Left ventricle myocardium superior (tissue), 1 donor: ENCODE results near the gene HAGHL. TPM values are rescaled to one million over a fixed set of nuclear protein-coding genes. Genes with fewer than 3 reads are reported as not detected.
"Not testable (repeated sequence)": the region's sequence is repeated elsewhere in the genome, so short reads cannot be mapped to it uniquely, and the experiment has no call there.

Source experiments
- ATAC-seq: fragments of 200-7000 bp; cut with Tn5 transposase; one replicate; pipeline ENCODE4 v1.9.1; 2020; ENCODE audit warnings: mild to moderate bottlenecking, moderate library complexity
- DNase-seq: peaks from one replicate; pipeline ENCODE4 v3.0.0-alpha.2; 2020
- intact Hi-C: fragments of 100-400 bp; cut with micrococcal nuclease; formaldehyde crosslinking; loops from one replicate; pipeline ENCODE4 v1.11.0; 2022
- total RNA-seq: library from RNA; stranded (reverse); fragmentation: NEBNext Ultra II Directional; extraction: Animal tissue kit (Norgen Biotek cat#: 25700); gene quantifications from one replicate; pipeline ENCODE4 v1.2.1, GENCODE V29; 2021
- donor health status: DM: no; HTN: yes; CAD: no; lungs with severe emphysema.

Gene HAGHL
- total RNA-seq, 1 donor from 2014 or later: 13.6 TPM

DNA sequence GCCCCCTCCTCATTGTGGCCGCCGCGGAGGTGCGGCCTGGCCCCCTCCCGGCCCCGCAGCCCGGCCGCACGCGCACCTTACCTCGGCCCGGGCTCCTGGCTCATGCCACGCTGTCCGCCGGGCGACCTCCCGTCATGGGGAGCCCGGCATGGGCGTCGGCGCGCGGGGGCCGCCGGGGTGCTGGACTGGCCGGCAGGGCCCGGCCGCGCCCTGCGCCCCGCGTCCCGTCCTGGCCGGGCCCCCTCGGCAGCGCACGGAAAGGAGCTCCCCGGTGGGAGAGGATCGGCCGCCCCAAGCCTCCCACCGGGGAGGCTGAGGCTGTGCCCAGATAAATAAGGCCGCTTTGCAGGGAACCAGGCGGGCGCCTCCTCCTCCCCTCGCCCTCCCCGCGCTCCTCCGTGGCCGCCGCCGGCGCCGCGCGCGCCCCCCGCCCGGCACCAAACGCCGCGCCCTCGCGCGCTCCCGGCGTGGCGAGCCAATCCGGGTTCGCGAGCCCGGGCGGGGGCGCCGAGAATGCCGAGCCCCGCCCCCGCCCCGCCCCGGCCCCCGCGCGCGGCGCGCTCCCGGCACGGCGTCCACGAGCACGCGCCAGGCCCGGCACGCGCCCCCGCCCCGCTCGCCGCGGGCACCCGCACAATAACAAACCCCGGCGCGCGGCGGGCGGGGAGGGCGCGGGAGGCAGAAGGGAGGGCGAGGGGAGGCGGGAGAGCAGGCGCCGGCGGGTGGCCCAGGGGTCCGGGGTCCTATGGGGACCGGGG is 21.3 kb upstream of the HAGHL start, which contains the start of gene FBXL16:
TSS of gene FBXL16 (minus strand) at position 371 of the 758 bp plus-strand sequence. CDS start 8,396 bp downstream, outside the sequence.
- intact Hi-C loops: no loop called here
- DNase-seq (no peak), ATAC-seq (no peak)

DNA sequence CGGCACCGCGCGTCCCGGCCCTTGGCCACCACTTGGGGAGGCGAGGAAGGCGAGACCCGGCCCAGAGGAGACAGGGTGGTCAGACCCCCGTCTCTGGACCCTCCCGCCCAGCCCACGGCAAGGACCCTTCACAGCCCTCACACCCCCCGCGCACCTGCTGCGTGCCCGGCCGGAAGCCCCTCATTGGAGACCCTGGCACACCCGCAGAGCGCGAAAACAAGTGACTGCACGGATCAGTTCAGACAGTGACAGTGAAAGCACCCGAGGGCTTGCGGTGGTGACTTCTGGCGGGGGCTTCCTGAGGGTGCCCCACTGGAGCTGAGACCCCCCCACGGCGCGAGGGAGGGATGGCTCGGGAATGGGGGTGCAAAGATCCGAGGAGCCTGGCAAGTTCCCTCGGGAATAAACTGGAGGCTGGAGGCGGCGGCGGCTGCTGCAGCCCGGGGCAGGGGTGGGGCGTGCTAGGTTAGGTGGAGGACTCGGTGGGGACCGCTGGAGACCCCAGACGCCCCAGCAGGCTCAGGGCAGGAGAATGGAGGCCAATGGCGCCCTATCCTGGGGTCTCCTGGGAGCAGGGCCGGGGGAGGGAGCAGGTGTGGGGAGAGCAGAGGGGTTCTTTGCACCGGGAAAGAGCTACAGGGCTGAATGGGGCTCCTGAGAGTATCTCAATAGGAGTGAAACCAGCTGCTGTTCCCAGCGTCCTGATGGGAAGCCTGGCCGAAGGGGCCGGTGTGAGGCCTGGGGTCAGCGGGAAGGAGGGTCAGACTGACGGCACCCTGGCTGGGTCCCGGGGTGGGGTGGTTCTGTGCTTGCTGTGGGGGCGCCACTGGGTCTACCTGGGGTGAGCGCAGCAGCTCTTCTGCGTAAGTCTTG is 20.5 kb upstream of the HAGHL start:
- ATAC-seq (no peak), DNase-seq (no peak)
- intact Hi-C loops: no loop called here

DNA sequence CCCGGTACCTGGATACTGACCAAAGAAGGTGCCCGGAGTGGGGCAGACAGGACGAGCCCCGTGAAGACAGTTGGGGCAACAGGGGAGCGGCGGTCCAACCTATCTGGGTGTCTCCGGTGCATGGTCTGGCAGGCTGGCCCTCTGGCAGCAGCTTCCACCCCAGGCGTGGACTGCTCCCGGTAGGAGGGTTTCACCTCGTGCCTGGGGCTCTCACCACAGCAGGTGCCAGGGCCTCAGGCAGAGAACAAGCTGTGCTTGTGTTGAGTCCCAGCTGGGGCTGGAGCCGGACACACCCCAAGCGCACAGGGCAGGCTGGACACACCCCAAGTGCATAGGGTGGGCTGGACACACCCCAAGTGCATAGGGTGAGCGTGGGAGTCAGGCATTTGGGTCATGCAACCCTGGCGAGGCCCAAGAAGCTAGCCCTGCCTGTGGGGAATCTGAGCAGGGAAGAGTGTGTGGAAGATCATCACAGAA is 19.8 kb upstream of the HAGHL start:
- intact Hi-C loops: no loop called here
- DNase-seq (no peak), ATAC-seq (no peak)

DNA sequence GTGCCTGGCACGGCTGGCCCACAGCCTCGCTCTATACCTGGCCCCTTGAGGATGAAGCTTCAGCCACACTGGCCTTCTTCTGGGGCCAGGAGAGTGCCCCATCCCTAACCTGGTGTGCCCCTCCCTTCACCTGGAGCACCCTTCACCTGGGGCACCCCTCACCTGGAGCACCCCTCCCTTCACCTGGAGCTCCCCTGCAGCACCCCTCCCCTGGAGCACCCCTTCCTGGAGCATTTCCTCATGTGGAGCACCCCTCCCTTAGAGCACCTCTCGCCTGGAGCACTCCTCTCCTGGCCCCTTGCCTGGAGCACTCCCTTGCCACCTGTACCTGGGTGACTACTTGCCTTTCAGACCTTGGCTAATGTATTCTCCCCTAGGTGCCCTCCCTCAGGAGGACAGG is 18.9 kb upstream of the HAGHL start:
- intact Hi-C loops: no loop called here
- ATAC-seq: no peak
- DNase-seq: no peak

DNA sequence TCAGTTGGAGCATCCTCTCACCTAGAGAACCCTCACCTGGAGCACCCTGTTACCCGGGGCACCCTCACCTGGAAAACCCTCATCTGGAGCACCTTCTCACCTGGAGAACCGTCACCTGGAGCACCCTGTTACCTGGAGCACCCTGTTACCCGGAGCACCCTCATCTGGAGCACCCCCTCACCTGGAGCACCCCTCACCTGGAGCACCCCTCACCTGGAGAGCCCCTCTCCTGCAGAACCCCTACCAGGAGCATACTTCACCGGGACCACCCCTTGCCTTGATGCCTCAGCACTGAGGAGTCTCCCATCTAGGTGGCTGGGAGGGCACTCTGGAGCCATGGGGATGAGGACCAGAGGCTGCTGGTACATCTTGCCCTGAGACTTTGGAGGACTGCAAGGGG is 17.9 kb upstream of the HAGHL start:
- ATAC-seq (no peak), DNase-seq (no peak)
- intact Hi-C loops: no loop called here

DNA sequence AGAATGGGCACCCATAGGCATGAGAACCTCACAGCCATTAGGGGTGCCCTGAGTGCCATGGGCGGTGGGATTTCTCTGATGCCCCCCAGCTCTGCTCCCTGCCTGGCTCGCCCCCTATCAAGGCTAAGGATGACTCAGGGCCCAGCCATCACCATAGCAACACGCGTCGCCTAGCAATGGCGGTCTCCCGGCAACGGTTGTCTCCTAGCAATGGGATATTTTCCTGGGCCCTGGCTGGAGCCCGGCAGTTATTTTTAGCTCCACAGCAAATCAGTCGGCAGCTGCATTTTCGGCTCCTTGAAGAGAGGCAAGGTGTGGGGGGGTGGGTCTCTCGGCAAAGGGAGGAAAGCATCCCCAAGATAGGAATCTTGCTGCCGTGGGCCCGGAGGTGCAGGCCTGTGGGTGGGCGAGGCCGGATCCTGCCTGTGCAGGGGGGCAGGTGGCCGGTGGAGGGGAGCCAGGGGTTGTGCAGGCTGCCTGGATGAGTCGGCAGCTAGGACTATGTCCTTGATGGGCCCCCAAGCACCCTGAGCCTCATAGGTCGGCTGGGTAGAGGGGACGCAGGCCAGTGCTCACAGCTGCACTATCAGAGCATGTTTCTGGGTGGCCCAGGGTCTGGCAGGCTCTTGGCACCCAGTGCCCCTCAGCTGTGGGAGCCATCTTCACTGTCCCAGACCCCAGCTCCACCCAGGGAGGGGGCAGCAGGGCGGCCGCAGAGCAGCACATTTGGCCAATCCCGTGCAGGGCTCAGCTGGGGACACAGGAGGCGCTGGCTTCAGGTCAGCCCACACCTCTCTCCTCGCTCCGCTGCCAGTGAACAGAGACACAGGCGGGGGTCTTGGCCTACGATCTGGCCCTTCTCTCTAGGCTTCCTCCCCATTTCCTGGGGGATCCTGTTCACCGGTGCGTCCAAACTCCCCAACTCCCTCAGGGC is 17.1 kb upstream of the HAGHL start:
- ATAC-seq (peak; percentile 26), DNase-seq (peak; percentile 59)
- intact Hi-C loops: no loop called here

DNA sequence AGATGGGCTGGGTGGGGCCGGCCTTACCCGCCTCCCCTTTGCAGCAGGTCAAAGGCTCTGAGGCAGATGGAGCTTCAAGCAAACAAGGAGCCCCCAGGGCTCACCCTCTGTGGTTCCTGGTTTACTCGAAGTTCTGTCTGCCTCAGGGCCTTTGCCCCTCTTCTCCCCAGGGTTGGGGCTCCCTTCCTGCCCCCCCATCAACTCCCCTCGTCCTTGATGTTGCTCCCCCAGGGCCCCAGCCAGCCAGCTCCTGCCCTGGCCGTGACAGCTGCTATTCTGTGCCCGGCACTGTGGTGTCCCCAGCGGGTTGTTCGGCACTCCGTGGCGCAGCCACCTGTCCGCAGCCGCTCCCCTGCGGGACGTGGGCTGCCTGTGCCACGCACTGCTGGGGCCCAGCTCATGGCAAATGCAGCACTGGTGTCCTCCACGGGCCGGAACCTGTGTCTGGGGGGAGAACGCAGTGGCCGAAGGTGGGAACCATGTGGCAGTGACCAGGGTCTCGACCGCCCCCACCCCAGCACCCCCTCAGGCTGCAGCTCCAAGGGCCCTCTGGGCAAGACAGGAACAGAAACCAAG is 16.3 kb upstream of the HAGHL start:
- intact Hi-C loops: no loop called here
- ATAC-seq (no peak), DNase-seq (no peak)

DNA sequence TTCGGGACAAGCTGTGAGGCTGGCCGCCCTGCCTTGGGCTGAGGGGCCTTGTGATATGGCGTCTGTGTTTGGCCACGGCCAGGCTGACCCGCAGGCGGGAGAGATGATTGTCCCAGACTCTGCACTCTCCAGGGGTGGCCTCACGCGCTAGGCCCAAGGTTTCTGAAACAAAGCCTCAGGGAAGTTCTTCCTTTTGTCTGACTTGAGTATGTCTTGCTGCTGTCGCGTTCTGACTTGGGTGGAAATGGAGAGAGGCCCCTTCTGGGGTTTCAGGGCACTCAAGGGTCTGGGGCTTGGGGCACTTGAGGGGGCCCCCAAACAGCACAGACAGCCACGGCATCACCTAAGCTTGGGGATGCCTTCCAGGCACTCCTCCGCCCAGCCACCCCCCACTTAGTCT is 15.8 kb upstream of the HAGHL start:
- ATAC-seq (no peak), DNase-seq (no peak)
- intact Hi-C loops: no loop called here

DNA sequence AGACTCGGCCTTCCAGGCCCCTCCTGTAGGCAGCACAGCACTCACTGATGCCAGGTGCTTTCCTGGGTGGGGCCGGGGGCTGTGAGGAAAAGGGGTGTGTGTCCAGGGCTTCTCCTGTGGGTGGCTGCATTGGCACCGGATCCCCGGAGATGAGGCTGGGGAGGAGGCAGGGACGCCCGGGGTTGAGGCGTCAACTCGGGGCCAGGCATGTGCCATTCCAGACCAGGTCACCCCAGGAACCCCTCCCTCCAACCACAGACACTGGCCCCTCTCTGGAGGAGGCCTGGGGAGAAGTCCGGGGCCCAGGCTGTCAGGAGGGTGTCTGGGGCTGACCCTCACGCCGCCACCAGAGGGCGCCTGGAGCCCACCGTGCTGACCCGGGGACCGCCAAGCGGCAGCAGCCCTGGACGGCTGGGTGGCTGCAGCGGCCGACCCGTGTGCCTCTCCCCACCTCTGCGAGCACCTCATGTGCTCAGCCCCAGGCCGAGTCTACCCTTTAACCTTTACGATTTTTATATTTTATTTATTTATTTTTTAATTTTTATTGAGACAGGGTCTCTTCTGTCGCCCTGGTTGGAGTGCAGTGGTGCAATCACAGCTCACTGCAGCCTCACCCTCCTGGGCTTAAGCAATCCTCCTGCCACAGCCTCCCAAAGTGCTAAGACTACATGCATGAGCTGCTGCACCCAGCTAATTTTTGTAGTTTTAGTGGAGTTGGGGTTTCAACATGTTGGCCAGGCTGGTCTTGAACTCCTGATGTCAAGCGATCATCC is 15.2 kb upstream of the HAGHL start:
- DNase-seq: peak; percentile 90
- peak; percentile 67 for ATAC-seq
- intact Hi-C loops: no loop called here

DNA sequence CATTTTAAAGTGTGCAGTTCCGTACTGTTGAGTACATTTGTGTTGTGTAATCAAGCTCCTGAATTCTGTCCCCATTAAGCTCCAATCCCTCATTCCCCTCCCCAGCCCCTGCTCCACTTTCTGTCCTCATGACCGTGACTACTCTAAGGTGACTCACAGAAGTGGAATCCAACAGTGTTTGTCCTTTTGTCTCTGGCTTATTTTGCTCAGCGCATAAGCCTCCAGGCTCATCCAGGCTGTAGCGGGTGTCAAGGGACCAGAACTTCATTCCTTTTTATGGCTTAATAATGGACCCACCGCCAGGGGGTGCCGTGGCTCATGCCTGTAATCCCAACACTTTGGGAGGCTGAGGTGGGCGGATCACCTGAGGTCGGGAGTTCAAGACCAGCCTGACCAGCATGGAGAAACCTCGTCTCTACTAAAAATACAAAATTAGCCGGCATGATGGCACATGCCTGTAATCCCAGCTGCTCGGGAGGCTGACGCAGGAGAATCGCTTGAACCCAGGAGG is 14.1 kb upstream of the HAGHL start:
- ATAC-seq, DNase-seq, intact Hi-C loops: not testable (repeated sequence)

DNA sequence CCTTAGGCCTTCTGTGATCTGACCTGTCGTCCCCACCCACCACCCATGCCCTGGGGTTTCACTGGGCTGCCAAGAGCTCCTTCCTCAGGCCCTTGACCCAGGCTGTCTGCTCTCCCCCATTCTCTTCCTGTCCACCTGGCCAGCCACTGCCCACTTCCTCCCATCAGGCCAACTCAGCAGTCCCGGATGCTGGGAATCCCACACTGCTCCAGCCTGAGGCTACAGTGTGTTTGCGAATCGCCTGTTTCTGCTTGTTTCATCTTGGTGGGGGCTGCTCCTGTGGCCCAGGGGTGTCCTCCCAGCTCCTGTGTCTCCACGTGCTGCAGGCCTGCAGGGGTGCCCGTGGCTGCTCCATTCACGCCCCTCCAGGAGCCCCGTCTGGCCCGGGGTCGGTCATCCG is 12.8 kb upstream of the HAGHL start:
- intact Hi-C loops: no loop called here
- DNase-seq (no peak), ATAC-seq (no peak)

DNA sequence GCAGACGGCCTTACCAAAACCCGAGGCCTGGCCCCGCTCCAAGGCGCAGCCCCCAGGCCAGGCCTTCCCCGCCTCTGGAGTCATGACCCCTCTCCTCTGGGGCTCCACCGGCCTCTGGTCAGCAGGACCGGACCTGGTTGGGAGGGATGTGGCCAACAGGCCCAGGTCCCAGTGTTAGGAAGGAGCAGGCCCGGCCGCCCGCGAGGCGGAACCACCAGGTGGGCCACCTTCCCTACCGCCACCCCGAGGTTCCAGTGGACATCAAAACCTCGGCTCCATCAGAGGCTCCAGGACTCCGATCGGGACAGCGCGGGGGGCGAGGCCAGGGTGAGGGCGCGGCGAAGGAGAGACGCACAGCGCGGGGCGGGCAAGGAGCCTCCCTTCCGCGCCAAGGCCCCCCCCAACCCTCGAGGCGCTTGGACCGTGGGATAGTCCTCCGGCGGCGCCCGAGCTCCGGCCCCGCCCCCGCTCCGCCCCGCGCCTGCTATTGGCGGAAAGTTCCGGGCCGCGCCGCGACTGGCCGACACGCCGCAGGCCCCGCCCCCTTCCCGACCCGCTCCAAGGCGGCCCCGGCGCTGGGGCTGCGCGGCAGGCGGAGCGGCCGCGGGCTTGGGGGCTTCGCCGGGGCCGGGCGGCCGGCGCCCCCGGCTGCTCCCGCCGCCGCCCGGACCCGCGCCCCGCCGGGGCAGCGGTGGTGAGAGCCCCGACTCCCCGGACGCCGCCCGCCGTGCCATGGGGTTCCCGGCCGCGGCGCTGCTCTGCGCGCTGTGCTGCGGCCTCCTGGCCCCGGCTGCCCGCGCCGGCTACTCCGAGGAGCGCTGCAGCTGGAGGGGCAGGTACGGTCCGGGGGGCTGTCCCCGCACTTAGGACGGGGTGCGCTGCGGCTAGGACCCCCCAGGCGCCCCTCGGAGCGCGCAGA is 12.1 kb upstream of the HAGHL start, which contains the start of gene METRN:
TSS of gene METRN (plus strand) at position 561 of the 919 bp plus-strand sequence. CDS start at position 733, 172 bp downstream.
- ATAC-seq (peak; percentile 90), DNase-seq (peak; percentile 98)
- intact Hi-C loops: no loop called here

DNA sequence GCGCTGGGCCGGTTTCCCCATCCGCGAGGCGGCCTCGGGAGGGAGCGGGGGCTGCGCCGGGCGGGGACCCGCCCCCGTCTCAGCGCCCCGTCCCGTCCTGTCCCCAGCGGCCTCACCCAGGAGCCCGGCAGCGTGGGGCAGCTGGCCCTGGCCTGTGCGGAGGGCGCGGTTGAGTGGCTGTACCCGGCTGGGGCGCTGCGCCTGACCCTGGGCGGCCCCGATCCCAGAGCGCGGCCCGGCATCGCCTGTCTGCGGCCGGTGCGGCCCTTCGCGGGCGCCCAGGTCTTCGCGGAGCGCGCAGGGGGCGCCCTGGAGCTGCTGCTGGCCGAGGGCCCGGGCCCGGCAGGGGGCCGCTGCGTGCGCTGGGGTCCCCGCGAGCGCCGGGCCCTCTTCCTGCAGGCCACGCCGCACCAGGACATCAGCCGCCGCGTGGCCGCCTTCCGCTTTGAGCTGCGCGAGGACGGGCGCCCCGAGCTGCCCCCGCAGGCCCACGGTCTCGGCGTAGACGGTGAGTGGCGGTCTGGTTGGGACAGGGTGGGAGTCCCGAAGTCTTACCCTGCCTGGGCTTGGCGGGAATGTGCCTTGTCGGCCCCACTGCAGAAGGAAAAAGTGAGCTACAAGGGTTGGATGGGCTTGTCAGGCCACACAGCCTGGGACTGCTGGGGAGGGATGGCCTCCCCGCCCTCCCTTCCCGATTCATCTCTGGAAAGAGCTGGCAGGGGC is 11.3 kb upstream of the HAGHL start:
- intact Hi-C loops: no loop called here
- ATAC-seq: no peak
- DNase-seq: no peak

DNA sequence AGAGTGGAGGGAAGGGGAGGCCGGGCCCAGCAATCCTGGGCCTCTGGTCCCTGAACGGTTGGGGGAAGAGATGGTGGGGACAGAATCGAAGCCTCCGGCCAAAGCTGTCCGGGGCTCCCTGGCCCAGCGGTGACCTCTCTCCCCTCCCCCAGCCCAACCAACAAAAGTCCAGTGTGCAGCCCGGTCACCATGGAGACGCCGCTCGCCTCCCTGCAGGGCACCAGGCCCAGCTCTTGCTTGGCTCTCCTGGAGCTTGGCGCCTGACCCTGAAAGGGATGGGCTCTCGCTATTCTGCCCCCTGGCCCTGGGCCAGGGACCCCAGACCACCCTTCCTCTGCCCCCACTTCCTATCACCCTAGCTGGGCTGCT is 10.7 kb upstream of the HAGHL start:
- intact Hi-C loops: no loop called here
- no peak for ATAC-seq
- DNase-seq: no peak

DNA sequence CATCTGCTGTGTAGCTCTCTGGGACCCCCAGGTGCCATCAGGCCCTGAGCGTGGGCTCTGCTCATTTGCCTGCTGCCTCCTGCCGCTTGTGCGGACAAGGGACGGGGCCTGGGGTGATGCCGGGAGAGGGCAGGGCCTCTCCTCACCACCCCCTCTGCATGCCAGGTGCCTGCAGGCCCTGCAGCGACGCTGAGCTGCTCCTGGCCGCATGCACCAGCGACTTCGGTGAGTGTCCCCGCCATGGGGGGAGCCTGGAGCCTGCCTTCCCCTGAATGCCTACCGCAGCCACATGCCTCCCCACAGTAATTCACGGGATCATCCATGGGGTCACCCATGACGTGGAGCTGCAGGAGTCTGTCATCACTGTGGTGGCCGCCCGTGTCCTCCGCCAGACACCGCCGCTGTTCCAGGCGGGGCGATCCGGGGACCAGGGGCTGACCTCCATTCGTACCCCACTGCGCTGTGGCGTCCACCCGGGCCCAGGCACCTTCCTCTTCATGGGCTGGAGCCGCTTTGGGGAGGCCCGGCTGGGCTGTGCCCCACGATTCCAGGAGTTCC is 10.1 kb upstream of the HAGHL start:
- intact Hi-C loops: no loop called here
- no peak for DNase-seq
- ATAC-seq: no peak
